ENCODE measurements around the gene PRR5L.
"Not testable (repeated sequence)": the region's sequence is repeated elsewhere in the genome, so short reads cannot be mapped to it uniquely, and the experiment has no call there.

Gene PRR5L

DNA sequence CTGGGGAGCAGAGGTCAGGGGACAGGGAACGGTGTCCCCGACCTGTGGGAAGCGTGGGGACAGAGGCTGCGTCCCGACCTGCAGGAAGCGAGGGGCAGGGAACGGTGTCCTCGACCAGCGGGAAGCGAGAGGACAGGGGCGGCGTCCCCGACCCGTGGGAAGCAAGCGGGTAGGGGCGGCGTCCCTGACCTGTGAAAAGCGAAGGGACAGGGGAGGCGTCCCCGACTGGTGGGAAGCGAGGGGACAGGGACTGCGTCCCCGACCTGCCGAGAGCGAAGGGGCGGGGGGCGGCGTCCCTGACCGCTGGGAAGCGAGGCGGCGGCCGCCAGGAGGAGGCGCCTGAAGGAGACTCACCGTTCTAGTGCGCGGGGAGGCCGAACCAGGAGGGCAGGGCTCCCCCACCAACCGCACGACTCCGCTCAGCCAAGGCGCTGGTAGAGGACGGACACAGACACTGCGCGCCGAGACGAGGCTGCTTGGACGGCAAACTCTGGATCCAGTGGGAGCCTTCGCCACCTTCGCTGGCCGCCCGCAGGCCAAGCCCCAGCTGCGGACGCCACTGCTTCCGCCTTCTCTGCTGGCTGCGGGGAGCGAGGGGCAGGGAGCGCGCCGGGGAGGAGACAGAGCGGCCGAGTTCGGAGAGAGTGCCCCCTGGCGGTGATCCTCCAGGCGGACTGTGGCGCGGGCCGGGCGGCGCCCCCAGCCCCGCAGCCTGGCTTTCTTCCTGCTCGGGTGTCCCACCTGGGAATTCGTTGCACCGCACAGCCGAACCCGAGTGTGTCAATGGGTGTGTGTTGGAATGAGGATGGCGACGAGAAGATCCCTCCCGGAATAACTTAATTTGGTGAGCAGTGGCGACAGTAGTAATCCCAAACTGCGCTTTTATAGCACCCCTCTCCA, 213.9 kb downstream of the PRR5L start, which contains the start of gene TRAF6:
Gene TRAF6, minus strand, starts transcription at position 579 of the 900 bp plus-strand sequence. CDS start 8,757 bp downstream, outside the sequence.
- DNase-seq, result peak; percentile 71 to 87 (median 83)

DNA sequence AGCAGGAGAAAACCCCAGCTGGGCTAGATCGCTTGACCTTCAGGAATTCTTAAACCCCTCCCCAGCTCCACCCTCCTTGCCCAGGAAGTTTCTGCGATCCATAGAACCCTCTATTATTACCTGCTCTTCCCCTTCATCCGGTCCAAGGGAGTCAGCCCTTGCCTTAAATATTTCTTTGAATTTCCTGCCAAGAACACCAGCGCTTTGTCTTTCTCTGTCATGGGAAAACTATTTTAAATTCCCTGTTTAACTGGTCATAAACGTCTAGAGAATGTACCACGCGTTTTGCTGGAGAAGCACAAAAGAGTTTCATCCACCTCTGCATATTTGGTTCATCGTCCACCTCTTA, 214.5 kb downstream of the PRR5L start:
- DNase-seq, result no peak

DNA sequence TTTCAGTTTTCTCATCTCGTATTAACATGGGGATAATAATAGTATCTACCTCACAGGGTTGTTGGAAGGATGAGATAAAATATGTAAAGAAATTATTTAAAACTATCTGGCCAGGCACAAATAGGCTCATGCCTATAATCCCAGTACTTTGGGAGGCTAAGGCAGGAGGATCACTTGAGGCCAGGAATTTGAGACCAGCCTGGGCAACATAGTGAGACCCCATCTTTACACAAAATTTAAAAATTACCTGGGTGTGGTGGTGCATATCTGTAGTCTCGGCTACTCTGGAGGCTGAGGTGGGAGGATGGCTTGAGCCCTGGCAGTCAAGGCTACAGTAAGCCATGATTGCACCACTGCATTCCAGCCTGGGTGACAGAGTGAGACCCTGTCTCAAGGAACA, 215.0 kb downstream of the PRR5L start:
- DNase-seq, result not testable (repeated sequence)

GRCh38 chr11:36512016-36512415, 215.9 kb downstream of the PRR5L start:
- no peak for DNase-seq

GRCh38 chr11:36513965-36514364, 217.9 kb downstream of the PRR5L start:
- DNase-seq, result no peak

All from T-helper 1 cell (primary cell).